GM19463 (cell line): ENCODE measurements around the gene CFAP45.

Source experiments
- ATAC-seq: cut with Tn5 transposase; IDR thresholded peaks from one replicate; pipeline ENCODE4 v1.9.1; 2021; ENCODE audit warnings: mild to moderate bottlenecking, moderate library complexity; ENCODE audit not compliant: unreplicated experiment

CFAP45 gene

GRCh38 chr1:159936273-159936904, 36.4 kb upstream of the CFAP45 start:
- no peak for ATAC-seq

GRCh38 chr1:159935719-159936272, 35.8 kb upstream of the CFAP45 start:
- ATAC-seq, result no peak

- ATAC-seq, result no peak
Measured at GRCh38 chr1:159935305-159935704, 35.3 kb upstream of the CFAP45 start.

GRCh38 chr1:159934136-159935039, 34.4 kb upstream of the CFAP45 start:
- ATAC-seq, result no peak

- ATAC-seq, result no peak
Measured at GRCh38 chr1:159933347-159933746, 33.4 kb upstream of the CFAP45 start.

GRCh38 chr1:159932296-159933285, 32.6 kb upstream of the CFAP45 start:
- no peak for ATAC-seq

- ATAC-seq, result no peak
Measured at GRCh38 chr1:159931795-159932173, 31.8 kb upstream of the CFAP45 start.

- no peak for ATAC-seq
Measured at GRCh38 chr1:159931101-159931794, 31.3 kb upstream of the CFAP45 start.

- ATAC-seq, result no peak
Measured at GRCh38 chr1:159930634-159931033, 30.7 kb upstream of the CFAP45 start.

- ATAC-seq, result no peak
Measured at GRCh38 chr1:159930216-159930615, 30.3 kb upstream of the CFAP45 start.

- no peak for ATAC-seq
Measured at GRCh38 chr1:159929155-159930051, 29.4 kb upstream of the CFAP45 start.

GRCh38 chr1:159928491-159929050, 28.6 kb upstream of the CFAP45 start:
- no peak for ATAC-seq

GRCh38 chr1:159927849-159928431, 28.0 kb upstream of the CFAP45 start:
- no peak for ATAC-seq

- no peak for ATAC-seq
Measured at GRCh38 chr1:159927211-159927848, 27.4 kb upstream of the CFAP45 start.

- peak; percentile 1 for ATAC-seq
Measured at GRCh38 chr1:159925719-159926078, 25.7 kb upstream of the CFAP45 start.

- peak; percentile 56 for ATAC-seq
Measured at GRCh38 chr1:159924791-159925718, 25.1 kb upstream of the CFAP45 start, which contains the start of gene TAGLN2. TSS of gene TAGLN2 (minus strand) at chr1:159925507. CDS start at chr1:159920509, 4,998 bp downstream.
